Suprapubic skin (tissue), 4 donors: ENCODE measurements around the gene CLTCL1. TPM values are rescaled to one million over a fixed set of nuclear protein-coding genes. Genes with fewer than 3 reads are reported as not detected.

Source experiments
- DNase-seq, 2 donors: peaks; one replicate each; pipeline ENCODE4 v3.0.0-alpha.2; 2019; ENCODE audit warnings: low spot score in 2 of 2
- H3K27ac ChIP-seq: fragments of 200-600 bp; sonication (generic); one replicate; pipeline ENCODE4 v1.5.1; 2019
- H3K27me3 ChIP-seq: fragments of 200-600 bp; sonication (generic); one replicate; pipeline ENCODE4 v1.5.1; 2019
- H3K36me3 ChIP-seq: fragments of 200-600 bp; sonication (generic); one replicate; pipeline ENCODE4 v1.5.1; 2019
- H3K4me1 ChIP-seq: fragments of 200-600 bp; sonication (generic); one replicate; pipeline ENCODE4 v1.5.1; 2019
- H3K4me3 ChIP-seq: fragments of 200-600 bp; sonication (generic); one replicate; pipeline ENCODE4 v1.5.1; 2019; ENCODE audit warnings: mild to moderate bottlenecking
- H3K9me3 ChIP-seq: fragments of 200-600 bp; sonication (generic); one replicate; pipeline ENCODE4 v1.5.1; 2019
- EP300 ChIP-seq: sonication (generic); formaldehyde crosslinking; IDR thresholded peaks from one replicate; pipeline ENCODE4 v1.6.1; 2017; ENCODE audit warnings: antibody characterized with exemption
- POLR2A ChIP-seq, 2 donors: fragments of 450-650 bp; IDR thresholded peaks; one replicate each; pipeline ENCODE4 v1.6.1; 2017; ENCODE audit warnings: antibody characterized with exemption in 2 of 2, mild to moderate bottlenecking in 2 of 2, moderate library complexity in 2 of 2
- POLR2AphosphoS5 ChIP-seq, 3 donors: sonication (generic); formaldehyde crosslinking; IDR thresholded peaks; one replicate each; pipeline ENCODE4 v1.6.1; 2017; ENCODE audit warnings: antibody characterized with exemption in 3 of 3
- WGBS: methylation state at CpG from one replicate; pipeline ENCODE4 v1.1.5; 2018; 5-methylcytosine and 5-hydroxymethylcytosine counted together
- total RNA-seq, 4 donors: library from RNA; depleted of rRNA; stranded (reverse); fragments of >200 nt; gene quantifications; one replicate each; pipeline ENCODE4 v1.1.0, GENCODE V29; 2016
- TF ChIP-seq, protein P1 (sequence below), 2 donors: fragments of 200-600 bp in 1 of 2; fragments of 450-650 bp in 1 of 2; sonication (generic) in 1 of 2; IDR thresholded peaks; one replicate each; pipeline ENCODE4 v1.5.1; 2016 to 2019; ENCODE audit warnings: antibody characterized with exemption in 2 of 2, mild to moderate bottlenecking in 1 of 2, moderate library complexity in 1 of 2

The CLTCL1 gene
- total RNA-seq, 4 donors from 2014 or later: 5.6 to 12.5 (median 9.4) TPM

DNA sequence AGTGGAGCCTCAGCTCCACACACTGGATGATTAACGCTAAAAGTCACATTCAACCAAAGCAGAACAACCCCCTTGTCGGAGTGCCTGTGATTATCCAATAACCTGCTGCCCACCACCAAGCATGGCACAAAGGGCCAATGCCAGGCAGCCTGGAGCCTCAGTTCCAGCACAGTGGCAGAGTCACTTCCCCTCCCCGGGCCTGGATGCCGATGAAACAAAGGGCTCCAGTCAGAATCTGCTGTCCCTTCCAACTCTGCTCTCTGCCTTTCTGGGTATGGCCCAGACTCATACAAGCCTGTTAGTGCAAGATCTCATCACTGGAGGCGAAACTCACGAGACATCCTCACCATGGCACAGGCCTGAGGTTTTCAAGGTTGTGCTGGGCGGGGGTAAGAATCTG is 52.1 kb downstream of the CLTCL1 start:
- TF ChIP-seq EP300 (no peak), POLR2A (IDR thresholded peaks at IDR 0.05) (no peak), POLR2AphosphoS5 (IDR thresholded peaks at IDR 0.05) (no peak)
- TF ChIP-seq, protein P1, sequence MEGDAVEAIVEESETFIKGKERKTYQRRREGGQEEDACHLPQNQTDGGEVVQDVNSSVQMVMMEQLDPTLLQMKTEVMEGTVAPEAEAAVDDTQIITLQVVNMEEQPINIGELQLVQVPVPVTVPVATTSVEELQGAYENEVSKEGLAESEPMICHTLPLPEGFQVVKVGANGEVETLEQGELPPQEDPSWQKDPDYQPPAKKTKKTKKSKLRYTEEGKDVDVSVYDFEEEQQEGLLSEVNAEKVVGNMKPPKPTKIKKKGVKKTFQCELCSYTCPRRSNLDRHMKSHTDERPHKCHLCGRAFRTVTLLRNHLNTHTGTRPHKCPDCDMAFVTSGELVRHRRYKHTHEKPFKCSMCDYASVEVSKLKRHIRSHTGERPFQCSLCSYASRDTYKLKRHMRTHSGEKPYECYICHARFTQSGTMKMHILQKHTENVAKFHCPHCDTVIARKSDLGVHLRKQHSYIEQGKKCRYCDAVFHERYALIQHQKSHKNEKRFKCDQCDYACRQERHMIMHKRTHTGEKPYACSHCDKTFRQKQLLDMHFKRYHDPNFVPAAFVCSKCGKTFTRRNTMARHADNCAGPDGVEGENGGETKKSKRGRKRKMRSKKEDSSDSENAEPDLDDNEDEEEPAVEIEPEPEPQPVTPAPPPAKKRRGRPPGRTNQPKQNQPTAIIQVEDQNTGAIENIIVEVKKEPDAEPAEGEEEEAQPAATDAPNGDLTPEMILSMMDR (IDR thresholded peaks at IDR 0.05): no peak
- DNase-seq: no peak
- Histone ChIP-seq H3K4me3 (no peak overlapping the region), H3K36me3 (peaks cover 15% of the 10 kb centered on the region), H3K27me3 (no peaks in the 10 kb centered on the region), H3K9me3 (no peaks in the 10 kb centered on the region), H3K4me1 (no peaks in the 10 kb centered on the region), H3K27ac (no peak overlapping the region)
- WGBS: 91% methylated on average over 6 of the region's 7 CpGs

DNA sequence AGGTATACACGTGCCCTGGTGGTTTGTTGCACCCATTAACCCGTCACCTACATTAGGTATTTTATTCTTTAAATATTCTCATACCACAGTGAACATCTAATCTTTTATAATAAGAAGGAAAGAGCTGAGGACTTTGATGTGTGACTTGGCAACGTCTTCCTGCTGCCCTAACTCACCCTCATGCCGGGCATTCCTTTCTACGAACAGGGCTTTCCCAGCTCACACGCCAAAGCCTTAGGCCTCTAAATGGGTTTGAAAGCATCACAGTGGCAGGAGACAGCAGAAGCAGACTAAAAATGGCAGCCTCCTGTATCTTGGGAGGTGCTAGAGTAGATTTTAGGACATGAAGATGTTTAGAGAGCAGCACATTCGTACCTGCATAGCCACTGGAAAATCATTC is 52.6 kb downstream of the CLTCL1 start:
- WGBS: 71% methylated on average over 7 of the region's 7 CpGs
- no peak for DNase-seq
- H3K27ac ChIP-seq: no peak overlapping the region
- H3K36me3 ChIP-seq: peaks cover 15% of the 10 kb centered on the region
- TF ChIP-seq, protein P1 (IDR thresholded peaks at IDR 0.05): no peak
- no peak for TF ChIP-seq POLR2A (IDR thresholded peaks at IDR 0.05)
- TF ChIP-seq EP300: no peak
- TF ChIP-seq POLR2AphosphoS5 (IDR thresholded peaks at IDR 0.05): no peak
- no peaks in the 10 kb centered on the region for H3K27me3 ChIP-seq
- H3K4me1 ChIP-seq: no peaks in the 10 kb centered on the region
- no peak overlapping the region for H3K4me3 ChIP-seq
- H3K9me3 ChIP-seq: no peaks in the 10 kb centered on the region

DNA sequence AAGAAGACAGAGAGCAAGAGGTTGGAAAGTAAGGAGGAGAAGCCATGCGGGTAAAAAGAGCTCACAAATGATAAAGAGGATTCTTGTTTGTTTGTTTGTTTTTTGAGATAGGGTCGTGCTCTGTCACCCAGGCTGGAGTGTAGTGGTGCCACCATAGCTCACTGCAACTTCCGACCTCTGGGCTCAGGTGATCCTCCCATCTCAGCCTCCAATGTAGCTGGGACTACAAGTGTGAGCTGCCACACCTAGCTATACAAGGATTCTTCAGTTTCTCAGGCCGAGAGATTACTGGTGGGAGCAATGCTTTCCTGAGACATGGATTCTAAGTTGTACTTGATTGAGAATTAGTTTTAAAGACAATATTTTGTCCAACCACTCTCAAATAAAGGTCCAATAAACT is 55.6 kb downstream of the CLTCL1 start:
- no peak for DNase-seq
- no peak for TF ChIP-seq POLR2A (IDR thresholded peaks at IDR 0.05)
- TF ChIP-seq EP300: no peak
- TF ChIP-seq, protein P1 (IDR thresholded peaks at IDR 0.05): no peak
- no peak for TF ChIP-seq POLR2AphosphoS5 (IDR thresholded peaks at IDR 0.05)
- Histone ChIP-seq H3K36me3 (peaks cover 19% of the 10 kb centered on the region), H3K4me3 (no peak overlapping the region), H3K9me3 (no peaks in the 10 kb centered on the region), H3K27me3 (no peaks in the 10 kb centered on the region), H3K27ac (no peak overlapping the region), H3K4me1 (no peaks in the 10 kb centered on the region)
- 92% methylated on average over 4 of the region's 4 CpGs for WGBS

DNA sequence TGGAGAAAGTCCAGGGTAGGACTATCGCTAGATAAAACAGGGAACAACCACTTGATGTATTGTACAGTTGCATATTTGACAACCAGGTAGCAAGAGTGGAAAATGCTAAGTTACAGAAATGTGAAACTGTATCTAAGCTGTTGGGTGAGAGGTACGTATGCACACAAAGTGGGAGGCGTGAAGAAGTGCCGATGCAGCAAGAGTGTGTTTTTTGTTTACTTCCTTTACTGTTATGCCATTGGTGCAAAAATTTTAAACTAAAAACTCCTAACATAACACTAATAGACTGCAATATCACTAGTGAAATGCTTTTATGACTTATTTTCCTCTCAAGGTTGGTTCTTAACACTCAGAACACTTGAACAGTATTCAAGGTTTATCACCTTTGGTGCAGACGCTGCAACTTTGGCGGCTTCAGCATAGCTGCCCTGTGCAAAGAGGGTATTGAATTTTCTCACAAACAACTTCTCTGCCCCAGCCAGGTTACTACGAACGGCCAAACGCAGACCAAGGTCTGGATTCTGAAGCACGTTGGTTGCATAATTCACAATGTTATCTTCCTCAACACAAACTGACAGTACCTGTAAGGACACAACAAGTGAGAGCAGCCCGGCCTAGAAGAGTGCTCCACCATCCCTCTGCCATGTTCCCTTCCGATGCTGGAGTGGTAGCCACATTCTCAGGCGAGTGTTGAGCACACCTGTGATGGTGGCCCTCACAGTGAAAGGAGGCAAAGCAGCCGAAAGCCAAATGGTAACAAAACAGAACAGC is 57.2 kb downstream of the CLTCL1 start:
- H3K27ac ChIP-seq: no peak overlapping the region
- no peak for DNase-seq
- TF ChIP-seq, protein P1 (IDR thresholded peaks at IDR 0.05): no peak
- TF ChIP-seq EP300 (no peak), POLR2AphosphoS5 (IDR thresholded peaks at IDR 0.05) (no peak), POLR2A (IDR thresholded peaks at IDR 0.05) (no peak)
- H3K36me3 ChIP-seq: peaks cover 23% of the 10 kb centered on the region
- WGBS: 94% methylated on average over 14 of the region's 14 CpGs
- no peak overlapping the region for H3K4me3 ChIP-seq
- H3K4me1 ChIP-seq: no peaks in the 10 kb centered on the region
- no peaks in the 10 kb centered on the region for H3K9me3 ChIP-seq
- H3K27me3 ChIP-seq: no peaks in the 10 kb centered on the region

DNA sequence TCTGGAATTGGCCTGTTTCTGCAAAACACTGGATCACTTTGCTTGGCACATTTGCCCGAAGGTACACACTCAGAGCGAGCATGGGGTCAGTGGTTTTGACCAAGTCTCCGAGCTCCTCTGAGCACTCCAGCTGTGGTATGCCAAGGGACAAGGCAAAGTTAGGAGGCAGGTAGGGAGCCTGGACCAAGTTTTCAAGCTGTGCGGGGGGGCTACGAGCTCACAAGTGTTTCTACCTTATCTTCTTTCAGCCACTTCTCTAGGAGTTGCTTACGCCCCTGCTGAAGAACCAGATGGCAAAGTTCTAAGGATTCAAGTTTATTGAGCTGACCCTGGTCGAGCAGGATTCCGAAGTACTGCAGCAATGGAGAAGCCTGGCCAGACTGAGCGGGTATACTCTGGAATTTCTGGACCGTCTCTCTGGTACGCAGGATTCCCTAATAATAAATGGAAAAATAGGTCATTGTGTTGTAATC is 58.3 kb downstream of the CLTCL1 start:
- H3K27ac ChIP-seq: no peak overlapping the region
- no peaks in the 10 kb centered on the region for H3K27me3 ChIP-seq
- no peaks in the 10 kb centered on the region for H3K9me3 ChIP-seq
- TF ChIP-seq, protein P1 (IDR thresholded peaks at IDR 0.05): no peak
- TF ChIP-seq POLR2A (IDR thresholded peaks at IDR 0.05) (no peak), POLR2AphosphoS5 (IDR thresholded peaks at IDR 0.05) (no peak), EP300 (no peak)
- WGBS: 84% methylated on average over 10 of the region's 11 CpGs
- no peak for DNase-seq
- no peaks in the 10 kb centered on the region for H3K4me1 ChIP-seq
- H3K36me3 ChIP-seq: peaks cover 20% of the 10 kb centered on the region
- no peak overlapping the region for H3K4me3 ChIP-seq
